Gastroesophageal sphincter (tissue), 3 donors: ENCODE data around the gene STXBP6.

Source experiments
- CTCF ChIP-seq, 4 experiments: fragments of 200-600 bp in 2 of 4; fragments of 450-650 bp in 2 of 4; sonication (generic) in 1 of 4; IDR thresholded peaks; one replicate each; pipeline ENCODE4 v1.5.1; 2017 to 2019; ENCODE audit warnings: antibody characterized with exemption in 4 of 4, mild to moderate bottlenecking in 2 of 4, moderate library complexity in 2 of 4
- EP300 ChIP-seq: sonication (generic); formaldehyde crosslinking; IDR thresholded peaks from one replicate; pipeline ENCODE4 v1.6.1; 2017; ENCODE audit warnings: antibody characterized with exemption, mild to moderate bottlenecking
- POLR2A ChIP-seq, 2 donors: fragments of 450-650 bp; IDR thresholded peaks; one replicate each; pipeline ENCODE4 v1.6.1; 2017; ENCODE audit warnings: antibody characterized with exemption in 2 of 2, mild to moderate bottlenecking in 2 of 2, moderate library complexity in 1 of 2
- POLR2AphosphoS5 ChIP-seq: sonication (generic); formaldehyde crosslinking; IDR thresholded peaks from one replicate; pipeline ENCODE4 v1.6.1; 2017; ENCODE audit warnings: antibody characterized with exemption

DNA sequence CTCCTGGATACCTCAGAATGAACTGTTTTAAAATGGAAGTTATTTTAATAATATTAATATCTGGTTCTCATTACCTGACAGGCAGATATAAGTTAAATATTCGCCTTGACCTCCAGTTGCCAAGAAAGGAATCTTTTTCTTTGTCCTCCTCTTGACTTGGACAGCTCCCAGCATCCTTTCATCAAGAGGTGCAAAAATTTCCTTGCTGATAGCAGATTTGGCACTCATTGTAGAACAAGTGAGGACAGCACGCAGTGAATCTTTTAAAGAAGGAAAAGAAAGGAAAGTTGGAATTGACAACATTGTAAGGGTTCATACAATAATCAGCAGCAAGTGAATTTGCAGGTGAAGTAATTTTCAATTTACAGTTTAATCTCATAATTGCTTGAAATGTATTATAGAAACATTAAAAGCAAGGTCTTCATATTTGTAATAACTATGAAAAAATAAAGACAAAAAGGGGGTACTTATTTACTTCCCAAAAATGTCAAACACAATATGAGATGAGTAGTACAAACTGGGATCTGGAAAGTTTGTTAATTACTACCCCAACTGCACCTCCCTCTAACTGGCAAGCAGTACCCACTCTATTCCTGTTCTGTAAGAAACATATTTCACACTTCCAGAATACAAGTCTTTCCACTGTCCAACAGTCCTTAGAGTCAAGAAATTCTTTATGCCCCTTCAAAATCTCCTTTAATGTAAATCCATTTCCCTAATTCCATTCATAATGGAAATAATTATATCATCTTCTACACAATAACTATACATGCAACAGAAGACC, 75.2 kb downstream of the STXBP6 start:
- TF ChIP-seq CTCF (IDR thresholded peaks at IDR 0.05) (no peak), POLR2AphosphoS5 (no peak), POLR2A (IDR thresholded peaks at IDR 0.05) (no peak), EP300 (no peak)
